Activated CD4-positive, alpha-beta memory T cell treated with anti-CD3 and anti-CD28 coated beads for 36 hours (primary cell): ENCODE measurements around the gene NGEF. TPM values are rescaled to one million over a fixed set of nuclear protein-coding genes. Genes with fewer than 3 reads are reported as not detected.

Experiments
- CTCF ChIA-PET: fragments of 350-600 bp; sonication (Branson Sonifier 250); formaldehyde crosslinking; loops from one replicate; lab custom pipeline; 2021; ENCODE audit warnings: antibody characterized with exemption, inconsistent platforms; lab: Charles Lee
- POLR2A ChIA-PET: fragments of 350-600 bp; sonication (Branson Sonifier 250); formaldehyde crosslinking; loops from one replicate; lab custom pipeline; 2021; ENCODE audit warnings: antibody characterized with exemption; lab: Charles Lee
- DNase-seq: peaks from one replicate; pipeline ENCODE4 v3.0.0-alpha.2; 2020
- H3K27ac Mint-ChIP-seq: one replicate; pipeline ENCODE4 v1.8.0; 2021; ENCODE audit warnings: mixed read lengths
- H3K27me3 Mint-ChIP-seq: one replicate; pipeline ENCODE4 v1.8.0; 2021; ENCODE audit warnings: mixed read lengths
- H3K36me3 Mint-ChIP-seq: one replicate; pipeline ENCODE4 v1.8.0; 2021; ENCODE audit warnings: mixed read lengths
- H3K4me1 Mint-ChIP-seq: one replicate; pipeline ENCODE4 v1.8.0; 2021; ENCODE audit warnings: low read depth, mixed read lengths
- H3K4me3 Mint-ChIP-seq: one replicate; pipeline ENCODE4 v1.8.0; 2021; ENCODE audit warnings: mild to moderate bottlenecking, mixed read lengths
- H3K9me3 Mint-ChIP-seq: one replicate; pipeline ENCODE4 v1.8.0; 2021; ENCODE audit warnings: mixed read lengths
- intact Hi-C: fragments of 100-400 bp; cut with micrococcal nuclease; formaldehyde crosslinking; loops from one replicate; pipeline ENCODE4 v1.15.1; 2023
- total RNA-seq, 2 experiments: library from RNA; stranded (reverse); gene quantifications; one replicate each; pipeline ENCODE4 v1.2.3, GENCODE V29; 2021

Gene NGEF
- total RNA-seq, 2 experiments from 2014 or later: 4.2 to 5.4 TPM

DNA sequence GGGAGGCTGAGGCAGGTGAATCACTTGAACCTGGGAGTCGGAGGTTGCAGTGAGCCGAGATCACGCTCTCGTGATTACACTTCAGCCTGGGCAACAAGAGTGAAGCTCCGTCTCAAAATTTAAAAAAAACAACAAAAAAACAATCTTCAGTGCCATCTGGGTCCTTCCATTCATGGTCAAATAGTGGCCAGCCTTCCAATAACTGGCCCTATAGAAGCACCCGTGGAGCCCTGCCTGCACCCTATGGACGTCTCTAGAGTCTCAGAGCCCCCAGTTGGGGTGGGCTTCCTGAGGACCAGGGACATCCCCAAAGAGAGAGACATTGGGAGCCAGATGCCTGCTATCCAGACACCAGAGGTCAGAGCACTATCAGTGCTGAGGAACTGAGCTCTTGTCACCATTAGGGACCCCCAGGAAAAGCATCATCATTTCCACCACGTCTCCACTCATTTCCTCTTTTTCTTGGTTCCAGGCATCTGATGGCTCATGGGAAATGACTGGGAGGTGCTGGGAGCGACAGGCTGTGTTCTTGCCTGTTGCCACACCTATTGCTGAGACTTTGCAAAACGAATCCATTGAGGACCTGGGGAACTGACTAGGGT is 28.8 kb upstream of the NGEF start:
- DNase-seq: no peak
- H3K27ac Mint-ChIP-seq: no peak overlapping the region
- H3K36me3 Mint-ChIP-seq: no peaks in the 10 kb centered on the region
- H3K27me3 Mint-ChIP-seq: peaks cover 5% of the 10 kb centered on the region
- ChIA-PET CTCF (interaction anchor here (1.2 kb wide), 1 partner anchor 13 kb away, joined by 6 read pairs; no protein-coding TSS in a partner anchor), POLR2A (no interaction called here)
- no peaks in the 10 kb centered on the region for H3K4me1 Mint-ChIP-seq
- H3K4me3 Mint-ChIP-seq: no peak overlapping the region
- H3K9me3 Mint-ChIP-seq: no peaks in the 10 kb centered on the region
- intact Hi-C loops: no loop called here

DNA sequence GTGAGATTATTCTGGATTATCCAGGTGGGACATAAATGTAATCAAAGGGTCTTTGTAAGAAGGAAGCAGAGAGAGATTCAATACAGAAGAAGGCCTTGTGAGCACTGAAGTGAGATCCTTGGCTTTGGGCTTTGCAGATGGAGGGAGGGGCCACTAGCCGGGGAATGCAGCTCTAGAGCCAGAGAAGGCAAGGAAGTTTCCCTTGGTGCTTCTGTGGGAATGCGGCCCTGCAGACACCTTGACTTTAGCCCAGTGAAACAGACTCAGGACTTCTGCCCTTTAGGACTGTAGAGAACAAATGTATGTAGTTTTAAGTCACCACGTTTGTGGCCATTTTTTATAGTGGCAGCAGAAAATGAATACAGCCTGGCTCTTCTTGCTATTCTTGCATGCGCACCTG is 27.5 kb upstream of the NGEF start:
- H3K27ac Mint-ChIP-seq: no peak overlapping the region
- no peaks in the 10 kb centered on the region for H3K4me1 Mint-ChIP-seq
- ChIA-PET POLR2A (no interaction called here), CTCF (no interaction called here)
- H3K9me3 Mint-ChIP-seq: no peaks in the 10 kb centered on the region
- DNase-seq: no peak
- intact Hi-C loops: no loop called here
- H3K27me3 Mint-ChIP-seq: peaks cover 5% of the 10 kb centered on the region
- no peak overlapping the region for H3K4me3 Mint-ChIP-seq
- H3K36me3 Mint-ChIP-seq: no peaks in the 10 kb centered on the region

DNA sequence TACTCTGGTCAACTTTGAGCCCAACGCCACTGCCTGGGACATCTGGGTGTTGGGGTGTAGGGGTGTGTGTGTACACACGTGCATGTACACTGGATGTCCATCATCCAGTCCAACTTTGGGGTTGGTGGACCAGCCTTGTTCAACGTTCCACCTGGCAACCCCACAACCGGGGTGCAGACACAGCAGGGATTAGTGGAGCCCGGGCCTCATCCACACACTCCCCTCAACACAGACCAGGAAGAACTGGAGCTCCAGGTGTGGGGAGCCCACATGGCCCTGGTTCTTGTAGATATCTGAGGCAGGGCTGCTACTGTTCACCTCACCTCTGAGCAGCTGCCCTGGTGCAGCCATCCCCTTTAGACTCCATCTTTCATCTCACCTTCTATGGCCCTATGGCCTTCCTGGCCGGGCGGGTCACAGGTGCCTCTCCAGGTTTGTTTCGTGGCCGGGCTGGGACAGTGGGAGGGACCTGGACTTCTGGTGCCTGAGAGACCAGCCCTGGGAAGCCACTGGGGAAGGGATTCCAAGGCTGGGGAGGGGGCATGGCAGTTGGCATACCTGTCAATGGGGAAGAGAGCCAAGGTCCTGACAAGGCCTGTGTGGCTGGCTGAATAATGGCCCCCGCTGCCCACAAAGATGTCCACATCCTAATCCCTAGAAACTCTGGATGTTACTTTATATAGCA is 26.9 kb upstream of the NGEF start:
- Mint-ChIP-seq H3K4me3 (no peak overlapping the region), H3K27ac (no peak overlapping the region), H3K4me1 (no peaks in the 10 kb centered on the region), H3K36me3 (no peaks in the 10 kb centered on the region), H3K9me3 (no peaks in the 10 kb centered on the region), H3K27me3 (peaks cover 5% of the 10 kb centered on the region)
- intact Hi-C loops: no loop called here
- DNase-seq: no peak
- ChIA-PET CTCF (interaction anchor here (1.6 kb wide), 1 partner anchor 14 kb away, joined by 4 read pairs; no protein-coding TSS in a partner anchor), POLR2A (no interaction called here)

DNA sequence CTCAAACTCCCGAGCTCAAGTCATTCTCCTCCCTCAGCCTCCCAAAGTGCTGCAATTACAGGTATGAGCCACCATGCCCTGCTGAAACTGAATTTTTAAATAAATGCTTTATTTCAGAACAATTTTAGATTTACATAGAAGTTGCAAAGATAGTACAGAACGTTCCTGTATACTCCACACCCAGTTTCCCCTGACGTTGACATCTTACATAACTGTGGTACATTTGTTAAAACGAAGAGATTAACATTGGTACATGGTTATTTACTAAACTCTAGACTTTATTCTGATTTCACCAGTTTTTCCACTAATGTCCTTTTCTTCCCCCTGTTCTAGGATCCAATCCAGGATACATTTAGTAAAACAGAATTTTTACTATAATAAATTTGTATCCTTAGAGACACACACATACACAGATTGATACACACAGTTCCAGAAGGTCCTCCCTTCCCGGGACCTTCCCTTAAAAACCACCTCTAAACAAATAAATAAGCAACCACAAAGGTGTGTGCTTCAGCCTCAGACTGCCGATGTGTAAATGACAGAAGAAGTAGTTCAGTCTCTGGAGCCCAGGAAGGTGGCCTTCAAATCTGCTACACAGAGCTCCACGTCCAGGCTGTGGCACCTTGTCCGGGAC is 26.3 kb upstream of the NGEF start:
- Mint-ChIP-seq H3K36me3 (no peaks in the 10 kb centered on the region), H3K4me1 (peaks cover under 1% of the 10 kb centered on the region), H3K27me3 (peaks cover 5% of the 10 kb centered on the region), H3K27ac (no peak overlapping the region), H3K9me3 (no peaks in the 10 kb centered on the region), H3K4me3 (no peak overlapping the region)
- ChIA-PET POLR2A (no interaction called here), CTCF (interaction anchor here (1.6 kb wide), 1 partner anchor 15 kb away, joined by 4 read pairs; no protein-coding TSS in a partner anchor)
- no peak for DNase-seq
- intact Hi-C loops: no loop called here

DNA sequence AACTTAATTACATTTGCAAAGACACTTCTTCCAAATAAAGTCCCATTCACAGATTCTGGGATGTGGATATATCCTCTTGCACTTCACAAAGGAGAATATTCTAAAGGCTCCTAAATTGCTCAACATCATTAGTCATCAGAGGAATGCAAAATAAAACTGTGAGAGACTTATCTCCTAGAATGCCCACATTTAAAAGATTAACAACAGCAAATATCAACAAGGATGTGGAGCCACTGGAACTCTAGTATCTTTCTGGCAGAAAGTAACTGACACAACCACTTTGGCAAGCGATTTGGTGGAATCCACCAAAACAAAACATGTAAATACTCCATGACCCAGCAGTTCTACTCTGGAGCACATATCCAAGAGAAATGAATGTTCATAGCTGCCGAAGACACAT is 24.0 kb upstream of the NGEF start:
- CTCF ChIA-PET: no interaction called here
- POLR2A ChIA-PET: no interaction called here
- peaks cover 1% of the 10 kb centered on the region for H3K27me3 Mint-ChIP-seq
- DNase-seq: no peak
- intact Hi-C loops: no loop called here
- no peaks in the 10 kb centered on the region for H3K36me3 Mint-ChIP-seq
- H3K4me1 Mint-ChIP-seq: peaks cover 11% of the 10 kb centered on the region
- H3K27ac Mint-ChIP-seq: no peak overlapping the region
- no peak overlapping the region for H3K4me3 Mint-ChIP-seq
- H3K9me3 Mint-ChIP-seq: no peaks in the 10 kb centered on the region

DNA sequence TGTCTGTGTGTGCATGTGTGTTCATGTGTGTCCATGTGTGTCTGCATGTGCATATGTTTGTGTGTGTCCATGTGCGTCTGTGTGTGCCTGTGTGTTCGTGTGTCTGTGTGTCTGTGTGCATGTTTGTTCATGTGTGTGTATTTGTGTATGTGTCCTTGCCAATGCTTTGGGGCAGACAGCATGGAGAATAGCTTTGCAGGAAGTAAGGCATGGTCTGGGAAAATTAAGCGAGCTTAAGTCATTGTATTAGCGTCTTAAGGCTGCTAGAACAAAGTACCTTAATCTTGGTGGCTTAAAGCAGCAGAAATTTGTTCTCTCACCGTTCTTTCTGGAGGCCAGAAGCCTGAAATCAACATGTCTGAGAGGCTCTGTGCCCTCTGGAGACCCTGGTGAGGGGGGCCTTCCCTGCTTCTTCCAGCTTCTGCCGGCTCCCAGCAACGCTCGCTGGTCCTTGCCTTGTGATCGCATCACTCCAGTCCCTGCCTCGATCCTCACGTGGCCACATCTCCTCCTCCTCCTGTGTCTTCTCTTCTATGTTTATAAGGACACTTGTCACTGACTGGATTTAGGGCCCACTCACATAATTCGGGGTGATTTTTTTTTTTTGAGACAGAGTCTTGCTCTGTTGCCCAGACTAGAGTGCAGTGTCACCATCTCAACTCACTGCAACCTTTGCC is 23.2 kb upstream of the NGEF start:
- POLR2A ChIA-PET: no interaction called here
- H3K4me1 Mint-ChIP-seq: peaks cover 11% of the 10 kb centered on the region
- CTCF ChIA-PET: interaction anchor here (0.5 kb wide), 1 partner anchor 16 kb away, joined by 3 read pairs; no protein-coding TSS in a partner anchor

DNA sequence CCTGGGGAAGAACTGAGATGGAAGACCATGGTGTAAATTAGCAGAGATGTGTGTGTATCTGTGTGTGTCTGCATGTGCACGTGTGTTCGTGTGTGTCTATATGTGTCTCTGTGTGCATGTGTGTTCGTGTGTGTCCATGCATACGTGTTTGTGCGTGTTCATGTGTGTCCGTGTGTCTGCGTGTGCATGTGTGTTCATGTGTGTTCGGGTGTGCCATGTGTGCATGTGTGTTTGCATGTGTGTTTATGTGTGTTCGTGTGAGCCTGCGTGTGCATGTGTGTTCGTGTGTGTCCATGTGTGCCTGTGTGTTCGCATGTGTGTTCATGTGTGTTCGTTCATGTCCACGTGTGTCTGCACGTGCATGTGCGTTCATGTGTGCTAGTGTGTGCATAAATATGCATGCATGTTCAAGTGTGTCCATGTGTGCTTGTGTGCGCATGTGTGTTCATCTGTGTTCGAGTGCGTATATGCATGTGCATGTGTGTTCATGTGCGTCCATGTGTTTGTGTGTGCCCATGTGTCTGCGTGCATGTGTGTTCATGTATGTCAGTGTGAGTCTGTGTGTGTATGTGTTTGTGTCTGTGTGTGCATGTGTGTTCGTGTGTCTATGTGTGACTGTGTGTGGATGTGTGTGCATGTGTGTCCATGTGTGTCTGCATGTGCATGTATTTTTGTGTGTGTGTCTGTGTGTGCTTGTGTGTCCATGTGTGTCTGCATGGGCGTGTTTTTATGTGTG is 22.5 kb upstream of the NGEF start:
- POLR2A ChIA-PET: no interaction called here
- CTCF ChIA-PET: interaction anchor here (0.5 kb wide), 1 partner anchor 17 kb away, joined by 3 read pairs; no protein-coding TSS in a partner anchor
- no peak for DNase-seq
- Mint-ChIP-seq H3K4me3 (no peak overlapping the region), H3K27ac (no peak overlapping the region), H3K9me3 (no peaks in the 10 kb centered on the region), H3K36me3 (no peaks in the 10 kb centered on the region), H3K27me3 (no peaks in the 10 kb centered on the region), H3K4me1 (peaks cover 11% of the 10 kb centered on the region)
- intact Hi-C loops: no loop called here

More for the DNA sequence above, 23.2 kb upstream of the NGEF start:
- Mint-ChIP-seq H3K27me3 (no peaks in the 10 kb centered on the region), H3K36me3 (no peaks in the 10 kb centered on the region), H3K9me3 (no peaks in the 10 kb centered on the region), H3K27ac (no peak overlapping the region), H3K4me3 (no peak overlapping the region)
- no peak for DNase-seq
- intact Hi-C loops: no loop called here

DNA sequence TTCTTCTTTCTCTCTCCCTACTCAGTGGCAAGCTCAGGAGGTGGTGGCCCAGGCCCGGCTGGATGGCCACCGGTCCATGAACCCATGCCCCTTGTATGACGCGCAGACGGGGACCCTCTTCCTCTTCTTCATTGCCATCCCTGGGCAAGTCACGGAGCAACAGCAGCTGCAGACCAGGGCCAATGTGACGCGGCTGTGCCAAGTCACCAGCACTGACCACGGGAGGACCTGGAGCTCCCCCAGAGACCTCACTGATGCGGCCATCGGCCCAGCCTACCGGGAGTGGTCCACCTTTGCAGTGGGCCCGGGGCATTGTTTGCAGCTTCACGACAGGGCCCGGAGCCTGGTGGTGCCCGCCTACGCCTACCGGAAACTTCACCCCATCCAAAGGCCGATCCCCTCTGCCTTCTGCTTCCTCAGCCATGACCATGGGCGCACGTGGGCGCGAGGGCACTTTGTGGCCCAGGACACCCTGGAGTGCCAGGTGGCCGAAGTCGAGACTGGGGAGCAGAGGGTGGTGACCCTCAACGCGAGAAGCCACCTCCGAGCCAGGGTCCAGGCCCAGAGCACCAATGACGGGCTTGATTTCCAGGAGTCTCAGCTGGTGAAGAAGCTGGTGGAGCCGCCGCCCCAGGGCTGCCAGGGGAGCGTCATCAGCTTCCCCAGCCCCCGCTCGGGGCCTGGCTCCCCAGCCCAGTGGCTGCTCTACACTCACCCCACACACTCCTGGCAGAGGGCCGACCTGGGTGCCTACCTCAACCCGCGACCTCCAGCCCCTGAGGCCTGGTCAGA is 21.2 kb upstream of the NGEF start:
- DNase-seq: no peak
- Mint-ChIP-seq H3K36me3 (no peaks in the 10 kb centered on the region), H3K27me3 (no peaks in the 10 kb centered on the region), H3K4me1 (peaks cover 11% of the 10 kb centered on the region), H3K27ac (no peak overlapping the region), H3K9me3 (no peaks in the 10 kb centered on the region), H3K4me3 (no peak overlapping the region)
- intact Hi-C loops: no loop called here
- POLR2A ChIA-PET: interaction anchor here (0.6 to 1.4 kb wide), 3 partner anchors 26 to 217 kb away, joined by 3 to 4 read pairs (median 3); partner anchors contain the start of genes ATG16L1 and INPP5D
- CTCF ChIA-PET: interaction anchor here (1.3 to 3.0 kb wide), 2 partner anchors 20 to 181 kb away, joined by 3 to 13 read pairs; no protein-coding TSS in a partner anchor

DNA sequence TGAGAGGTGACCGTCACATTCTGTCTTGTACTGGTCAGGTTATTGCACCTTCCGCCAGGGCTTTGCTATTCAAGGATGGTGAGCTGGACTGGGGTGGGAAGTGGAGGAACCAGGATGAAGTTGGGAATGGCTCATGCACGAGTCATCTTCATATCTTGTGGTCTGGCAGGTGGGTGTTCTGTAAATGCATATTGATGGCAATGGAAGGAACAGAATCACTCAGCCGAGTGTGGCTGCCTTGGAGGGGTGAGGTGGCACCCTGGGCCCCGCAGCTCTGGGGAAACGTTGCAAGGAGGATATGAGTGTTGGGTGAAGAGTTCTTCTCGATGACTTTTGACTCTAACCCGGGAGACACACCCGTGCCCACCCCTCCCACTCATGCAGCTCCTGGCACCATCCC is 20.6 kb upstream of the NGEF start:
- peak; percentile 61 for DNase-seq
- H3K27me3 Mint-ChIP-seq: no peaks in the 10 kb centered on the region
- no peak overlapping the region for H3K27ac Mint-ChIP-seq
- H3K4me1 Mint-ChIP-seq: peaks cover 11% of the 10 kb centered on the region
- H3K36me3 Mint-ChIP-seq: no peaks in the 10 kb centered on the region
- POLR2A ChIA-PET: interaction anchor here (0.6 to 1.4 kb wide), 3 partner anchors 27 to 217 kb away, joined by 3 to 4 read pairs (median 3); partner anchors contain the start of genes ATG16L1 and INPP5D
- no peaks in the 10 kb centered on the region for H3K9me3 Mint-ChIP-seq
- intact Hi-C loops: no loop called here
- CTCF ChIA-PET: interaction anchor here (1.3 to 3.0 kb wide), 2 partner anchors 20 to 181 kb away, joined by 3 to 13 read pairs; no protein-coding TSS in a partner anchor
- H3K4me3 Mint-ChIP-seq: no peak overlapping the region

DNA sequence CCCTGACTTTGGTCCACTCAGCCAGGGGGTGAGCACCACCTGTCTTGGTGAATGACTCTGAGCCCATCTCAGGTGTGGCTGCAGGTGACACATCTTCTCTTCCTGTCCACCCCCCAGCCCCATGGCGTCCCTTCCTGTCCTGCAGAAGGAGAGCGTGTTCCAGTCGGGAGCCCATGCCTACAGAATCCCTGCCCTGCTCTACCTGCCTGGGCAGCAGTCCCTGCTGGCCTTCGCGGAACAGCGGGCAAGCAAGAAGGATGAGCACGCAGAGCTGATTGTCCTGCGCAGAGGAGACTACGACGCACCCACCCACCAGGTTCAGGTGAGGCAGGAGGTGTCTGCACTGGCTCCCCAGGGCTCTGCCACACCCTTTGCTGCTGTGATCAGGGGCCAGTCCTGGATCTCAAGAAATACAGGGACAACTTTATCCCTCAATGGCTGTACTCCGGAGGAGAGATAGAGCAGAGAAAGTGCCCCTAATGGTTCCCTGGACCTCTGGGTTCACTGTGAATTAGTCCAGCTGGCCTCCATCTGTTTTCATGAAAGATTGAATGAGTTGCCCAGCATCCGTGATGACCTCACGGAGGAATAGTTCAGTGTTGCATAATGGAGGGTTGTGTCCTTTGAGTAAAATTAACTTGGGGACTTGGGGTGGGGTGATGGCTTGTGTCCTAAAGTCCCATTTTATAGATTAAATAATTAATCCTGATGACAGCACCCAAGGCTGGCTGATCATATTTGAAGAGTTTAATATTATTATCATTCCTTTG is 19.7 kb upstream of the NGEF start, which contains the start of gene NEU2:
Gene NEU2 (plus strand): TSS at position 122 of the 770 bp plus-strand sequence. CDS start 0 bp downstream, at position 122.
- POLR2A ChIA-PET: interaction anchor here (1.4 kb wide), 1 partner anchor 28 kb away, joined by 4 read pairs; the partner anchor contains the start of gene INPP5D
- Mint-ChIP-seq H3K4me1 (peaks cover 11% of the 10 kb centered on the region), H3K27me3 (no peaks in the 10 kb centered on the region), H3K27ac (no peak within 1 kb of the TSS), H3K9me3 (no peaks in the 10 kb centered on the region), H3K4me3 (no peak within 1 kb of the TSS), H3K36me3 (no peaks in the 10 kb centered on the region)
- intact Hi-C loops: no loop called here
- DNase-seq: no peak
- CTCF ChIA-PET: interaction anchor here (1.3 to 3.0 kb wide), 2 partner anchors 21 to 180 kb away, joined by 3 to 13 read pairs; no protein-coding TSS in a partner anchor
